HCT116 (cell line): ENCODE results near the gene NAA20. TPM values are rescaled to one million over a fixed set of nuclear protein-coding genes. Genes with fewer than 3 reads are reported as not detected.

ENCODE experiments used
- ATAC-seq: fragments of 200-7000 bp; cut with Tn5 transposase; 2 replicates; pipeline ENCODE4 v1.9.1; 2020; ENCODE audit warnings: mild to moderate bottlenecking, moderate library complexity
- BruUV-seq: library from RNA; stranded (reverse); fragments of 400-500 nt; replicated peaks from 2 replicates; lab custom pipeline; 2021; lab: Mats Ljungman, UMichigan
- CTCF ChIA-PET: fragments of 300-600 bp; sonication (Branson Sonifier 250); formaldehyde crosslinking; loops from one replicate; lab custom pipeline; 2021; ENCODE audit warnings: antibody characterized with exemption; lab: Charles Lee
- POLR2A ChIA-PET: fragments of 300-600, 350-600 bp; sonication (Branson Sonifier 250); formaldehyde crosslinking; loops from one replicate; lab custom pipeline; 2021; ENCODE audit warnings: antibody characterized with exemption; lab: Charles Lee
- RAD21 ChIA-PET, 2 experiments: fragments of 300-600 bp; sonication (Branson Sonifier 250); formaldehyde crosslinking; loops; one replicate each; lab custom pipeline; 2023; ENCODE audit warnings: low total read pairs in 2 of 2; ENCODE audit not compliant: uncharacterized antibody in 2 of 2, unreplicated experiment in 2 of 2, low non-redundant PET in 1 of 2; lab: Charles Lee
- DNase-seq: peaks from one replicate; pipeline ENCODE4 v3.0.0-alpha.2; 2010; ENCODE audit warnings: low read depth, low spot score
- H2AFZ ChIP-seq: fragments of 200-600 bp; shearing (Covaris generic), sonication (generic); 2 replicates; pipeline ENCODE4 v1.6.1; 2017; ENCODE audit warnings: low read depth, mixed run types, mixed read lengths, antibody characterized with exemption, low read length; ENCODE audit not compliant: poor library complexity, severe bottlenecking
- H3K27ac ChIP-seq: 2 replicates; pipeline ENCODE4 v1.5.1; 2012; ENCODE audit warnings: low read depth, low read length
- H3K27me3 ChIP-seq: fragments of 200-600 bp; sonication (generic); 2 replicates; pipeline ENCODE4 v1.6.1; 2016; ENCODE audit warnings: mixed run types, low read length, mixed read lengths; ENCODE audit not compliant: insufficient read depth
- H3K36me3 ChIP-seq, 2 experiments: fragments of 200-500 bp in 1 of 2; fragments of 200-600 bp in 1 of 2; sonication (Bioruptor generic) in 1 of 2; sonication (generic) in 1 of 2; 2 replicates each; pipeline versions ENCODE4 v1.5.1 to v1.6.1; 2014 to 2016; ENCODE audit warnings: low read length in 2 of 2, inconsistent platforms in 1 of 2, mixed read lengths in 1 of 2, mixed run types in 1 of 2; ENCODE audit not compliant: insufficient read depth in 2 of 2, control insufficient read depth in 1 of 2
- H3K4me1 ChIP-seq, 2 experiments: fragments of 200-600 bp in 1 of 2; sonication (generic) in 1 of 2; 2 replicates each; pipeline versions ENCODE4 v1.5.1 to v1.6.1; 2012 to 2017; ENCODE audit warnings: low read length in 2 of 2, inconsistent platforms in 1 of 2, mild to moderate bottlenecking in 1 of 2, mixed read lengths in 1 of 2, mixed run types in 1 of 2, moderate library complexity in 1 of 2; ENCODE audit not compliant: insufficient read depth in 2 of 2, control insufficient read depth in 1 of 2
- H3K4me2 ChIP-seq: fragments of 200-600 bp; sonication (generic); 2 replicates; pipeline ENCODE4 v1.6.1; 2017; ENCODE audit warnings: mixed run types, low read length, mixed read lengths
- H3K4me3 ChIP-seq, 2 experiments: fragments of 200-600 bp in 1 of 2; sonication (generic) in 1 of 2; replicated peaks in 1 of 2; 2 replicates each; pipeline ENCODE4 v1.5.1; 2011 to 2016; ENCODE audit warnings: low read length in 2 of 2, control low read depth in 1 of 2, low read depth in 1 of 2, mild to moderate bottlenecking in 1 of 2, mixed read lengths in 1 of 2, mixed run types in 1 of 2
- H3K79me2 ChIP-seq: fragments of 200-600 bp; sonication (generic); 2 replicates; pipeline ENCODE4 v1.6.1; 2017; ENCODE audit warnings: mild to moderate bottlenecking, mixed run types, low read length, moderate library complexity, mixed read lengths; ENCODE audit not compliant: insufficient read depth
- H3K9ac ChIP-seq: fragments of 200-600 bp; sonication (generic); 2 replicates; pipeline ENCODE4 v1.6.1; 2016; ENCODE audit warnings: low read length, mixed read lengths
- H3K9me2 ChIP-seq: fragments of 200-600 bp; sonication (generic), shearing (Covaris generic); 2 replicates; pipeline ENCODE4 v1.6.1; 2017; ENCODE audit warnings: mixed run types, mild to moderate bottlenecking, moderate library complexity; ENCODE audit not compliant: insufficient read depth
- H3K9me3 ChIP-seq, 2 experiments: fragments of 200-500 bp in 1 of 2; fragments of 200-600 bp in 1 of 2; sonication (Bioruptor generic) in 1 of 2; sonication (generic) in 1 of 2; 2 replicates each; pipeline ENCODE4 v1.6.1; 2014 to 2017; ENCODE audit warnings: low read length in 2 of 2, mixed read lengths in 2 of 2, inconsistent platforms in 1 of 2, low read depth in 1 of 2, mild to moderate bottlenecking in 1 of 2, mixed run types in 1 of 2, moderate library complexity in 1 of 2; ENCODE audit not compliant: control insufficient read depth in 1 of 2, insufficient read depth in 1 of 2
- H4K20me1 ChIP-seq: fragments of 200-600 bp; sonication (generic), shearing (Covaris generic); 2 replicates; pipeline ENCODE4 v1.6.1; 2017; ENCODE audit warnings: mixed run types, mild to moderate bottlenecking, moderate library complexity; ENCODE audit not compliant: insufficient read depth
- ATF3 ChIP-seq: IDR thresholded peaks from 2 replicates; pipeline ENCODE4 v1.6.1; 2012
- CBX3 ChIP-seq: IDR thresholded peaks from 2 replicates; pipeline ENCODE4 v1.6.1; 2012; ENCODE audit warnings: low read depth
- CEBPB ChIP-seq: IDR thresholded peaks from 2 replicates; pipeline ENCODE4 v1.6.1; 2012; ENCODE audit warnings: low read depth
- EZH2 ChIP-seq: fragments of 200-600 bp; sonication (generic); IDR thresholded peaks from 2 replicates; pipeline ENCODE4 v1.6.1; 2017; ENCODE audit warnings: antibody characterized with exemption, mixed run types
- EZH2phosphoT487 ChIP-seq: fragments of 200-600 bp; IDR thresholded peaks from 2 replicates; pipeline ENCODE4 v1.6.1; 2018; ENCODE audit warnings: antibody characterized with exemption, borderline replicate concordance
- FOSL1 ChIP-seq: IDR thresholded peaks from 2 replicates; pipeline ENCODE4 v1.6.1; 2012; ENCODE audit warnings: low read depth
- JUND ChIP-seq: IDR thresholded peaks from 2 replicates; pipeline ENCODE4 v1.6.1; 2012
- MAX ChIP-seq: IDR thresholded peaks from 2 replicates; pipeline ENCODE4 v1.6.1; 2012
- REST ChIP-seq: IDR thresholded peaks from 2 replicates; pipeline ENCODE4 v1.6.1; 2012; ENCODE audit warnings: low read depth
- SIN3A ChIP-seq: IDR thresholded peaks from 2 replicates; pipeline ENCODE4 v1.6.1; 2012; ENCODE audit warnings: low read depth
- SRF ChIP-seq: IDR thresholded peaks from 2 replicates; pipeline ENCODE4 v1.6.1; 2012; ENCODE audit warnings: low read depth
- TCF7L2 ChIP-seq: IDR thresholded peaks from 2 replicates; pipeline ENCODE4 v1.7.0; 2011; ENCODE audit warnings: borderline replicate concordance, inconsistent platforms; ENCODE audit not compliant: insufficient read depth, insufficient read length; ENCODE audit errors: extremely low read depth
- YY1 ChIP-seq: IDR thresholded peaks from 2 replicates; pipeline ENCODE4 v1.6.1; 2011; ENCODE audit warnings: low read length, low read depth, moderate library complexity, mild to moderate bottlenecking; ENCODE audit not compliant: insufficient replicate concordance; ENCODE audit errors: extremely low read depth
- ZFX ChIP-seq: fragments of 450-650 bp; IDR thresholded peaks from 2 replicates; pipeline ENCODE4 v1.6.1; 2017
- ZNF274 ChIP-seq: fragments of 200-500 bp; sonication (Bioruptor generic); IDR thresholded peaks from 2 replicates; pipeline ENCODE4 v1.6.1; 2014; ENCODE audit warnings: mild to moderate bottlenecking, low read depth, low read length, inconsistent platforms
- intact Hi-C: fragments of 100-400 bp; cut with micrococcal nuclease; formaldehyde crosslinking; loops from 2 replicates; pipeline ENCODE4 v1.10.0; 2022
- total RNA-seq: library from RNA; stranded (reverse); gene quantifications from one replicate; pipeline ENCODE4 v1.2.1, GENCODE V29; 2021; ENCODE audit not compliant: unreplicated experiment
- TF ChIP-seq, protein P1 (sequence below), 3 experiments: fragments of 200-600 bp in 1 of 3; sonication (generic) in 1 of 3; IDR thresholded peaks in 2 of 3; conservative IDR thresholded peaks in 1 of 3; 2 replicates each; pipeline ENCODE4 v1.5.1; 2012 to 2017; ENCODE audit warnings: low read depth in 2 of 3, low read length in 2 of 3, antibody characterized with exemption in 1 of 3, borderline replicate concordance in 1 of 3, control low read depth in 1 of 3, mild to moderate bottlenecking in 1 of 3, mixed read lengths in 1 of 3, mixed run types in 1 of 3, moderate library complexity in 1 of 3; ENCODE audit not compliant: insufficient read depth in 1 of 3

The NAA20 gene
- total RNA-seq, 1 experiment from 2014 or later, result 71.5 TPM

DNA sequence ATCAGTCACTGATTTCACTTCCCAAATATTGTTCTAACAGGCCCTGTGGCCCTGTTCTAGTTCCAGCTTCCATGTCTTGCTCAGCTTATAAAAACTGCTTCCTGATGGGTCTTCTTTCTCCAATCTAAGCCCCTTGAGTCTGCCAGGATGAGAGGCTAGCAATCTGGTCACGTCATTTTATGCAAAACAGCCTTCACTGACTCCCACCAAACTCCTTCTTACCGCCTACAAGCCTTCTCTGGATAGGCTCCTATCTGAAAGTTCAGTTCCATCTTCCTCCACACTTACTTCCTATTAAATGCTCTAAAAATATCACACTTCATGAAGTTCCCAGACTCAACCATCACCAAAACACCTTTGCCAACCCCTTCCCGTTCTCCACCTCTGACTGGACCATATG is 19.6 kb downstream of the NAA20 start:
- TF ChIP-seq YY1 (no peak), EZH2phosphoT487 (no peak), ATF3 (no peak), TCF7L2 (no peak), REST (no peak), ZNF274 (no peak), SRF (no peak), CBX3 (no peak), CEBPB (no peak), SIN3A (no peak), EZH2 (no peak), JUND (no peak), MAX (no peak), FOSL1 (no peak), ZFX (no peak)
- TF ChIP-seq, protein P1, sequence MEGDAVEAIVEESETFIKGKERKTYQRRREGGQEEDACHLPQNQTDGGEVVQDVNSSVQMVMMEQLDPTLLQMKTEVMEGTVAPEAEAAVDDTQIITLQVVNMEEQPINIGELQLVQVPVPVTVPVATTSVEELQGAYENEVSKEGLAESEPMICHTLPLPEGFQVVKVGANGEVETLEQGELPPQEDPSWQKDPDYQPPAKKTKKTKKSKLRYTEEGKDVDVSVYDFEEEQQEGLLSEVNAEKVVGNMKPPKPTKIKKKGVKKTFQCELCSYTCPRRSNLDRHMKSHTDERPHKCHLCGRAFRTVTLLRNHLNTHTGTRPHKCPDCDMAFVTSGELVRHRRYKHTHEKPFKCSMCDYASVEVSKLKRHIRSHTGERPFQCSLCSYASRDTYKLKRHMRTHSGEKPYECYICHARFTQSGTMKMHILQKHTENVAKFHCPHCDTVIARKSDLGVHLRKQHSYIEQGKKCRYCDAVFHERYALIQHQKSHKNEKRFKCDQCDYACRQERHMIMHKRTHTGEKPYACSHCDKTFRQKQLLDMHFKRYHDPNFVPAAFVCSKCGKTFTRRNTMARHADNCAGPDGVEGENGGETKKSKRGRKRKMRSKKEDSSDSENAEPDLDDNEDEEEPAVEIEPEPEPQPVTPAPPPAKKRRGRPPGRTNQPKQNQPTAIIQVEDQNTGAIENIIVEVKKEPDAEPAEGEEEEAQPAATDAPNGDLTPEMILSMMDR (IDR thresholded peaks at IDR 0.05 in 2 of 3, conservative IDR thresholded peaks at IDR 0.05 in 1 of 3; ENCODE audit: borderline replicate concordance in 1 of 3, insufficient read depth in 1 of 3, low read depth in 2 of 3, low read length in 2 of 3), result no peak
- no peaks in the 10 kb centered on the region for H3K9me2 ChIP-seq
- H3K4me3 ChIP-seq, result no peak overlapping the region
- H3K4me1 ChIP-seq, result no peaks in the 10 kb centered on the region
- ChIA-PET POLR2A (no interaction called here), CTCF (no interaction called here), RAD21 (no interaction called here)
- ATAC-seq (no peak), DNase-seq (no peak)
- no TSS peak for BruUV-seq
- intact Hi-C loops, result no loop called here
- H4K20me1 ChIP-seq, result peaks cover 7% of the 10 kb centered on the region; the same call in 1 of the 2 replicates
- no peak overlapping the region for H3K27ac ChIP-seq
- H3K27me3 ChIP-seq, result no peaks in the 10 kb centered on the region
- no peaks in the 10 kb centered on the region for H3K9me3 ChIP-seq
- H2AFZ ChIP-seq, result no peak overlapping the region
- H3K4me2 ChIP-seq, result no peak overlapping the region
- H3K79me2 ChIP-seq, result peaks cover 15% of the 10 kb centered on the region
- H3K9ac ChIP-seq, result no peak overlapping the region
- peaks cover 55 to 77% of the 10 kb centered on the region in 2 experiments for H3K36me3 ChIP-seq
